Measurements from ENCODE around the gene BRMS1. TPM values are rescaled to one million over a fixed set of nuclear protein-coding genes. Genes with fewer than 3 reads are reported as not detected.
A peak's percentile ranks its signal among the peaks of the same experiment; 100 is the strongest.

The BRMS1 gene
- total RNA-seq, 2 donors from 2014 or later: 21.6 to 41.7 TPM

GRCh38 chr11:66297610-66298009, 47.3 kb downstream of the BRMS1 start:
- Mint-ChIP-seq H3K36me3 (ENCODE audit: low read depth) (no peaks in the 10 kb centered on the region), H3K4me1 (no peaks in the 10 kb centered on the region), H3K27me3 (peaks cover 8% of the 10 kb centered on the region), H3K27ac (no peak overlapping the region), H3K4me3 (no peak overlapping the region), H3K9me3 (no peaks in the 10 kb centered on the region)
- ATAC-seq (replicated peaks): no peak

GRCh38 chr11:66294626-66295620, 50.0 kb downstream of the BRMS1 start:
- peaks cover 10% of the 10 kb centered on the region for H3K27me3 Mint-ChIP-seq
- no peaks in the 10 kb centered on the region for H3K36me3 Mint-ChIP-seq (ENCODE audit: low read depth)
- no peaks in the 10 kb centered on the region for H3K9me3 Mint-ChIP-seq
- peaks cover 8% of the 10 kb centered on the region for H3K4me1 Mint-ChIP-seq
- no peak overlapping the region for H3K27ac Mint-ChIP-seq
- no peak for ATAC-seq (replicated peaks)
- H3K4me3 Mint-ChIP-seq: no peak overlapping the region

- peaks cover 8% of the 10 kb centered on the region for H3K4me1 Mint-ChIP-seq
- H3K27ac Mint-ChIP-seq: no peak overlapping the region
- ATAC-seq (replicated peaks): no peak
- H3K36me3 Mint-ChIP-seq (ENCODE audit: low read depth): no peaks in the 10 kb centered on the region
- H3K27me3 Mint-ChIP-seq: peaks cover 10% of the 10 kb centered on the region
- H3K9me3 Mint-ChIP-seq: no peaks in the 10 kb centered on the region
- H3K4me3 Mint-ChIP-seq: no peak overlapping the region
These were observed 50.9 kb downstream of the BRMS1 start for GRCh38 chr11:66293777-66294625.

GRCh38 chr11:66293352-66293751, 51.6 kb downstream of the BRMS1 start:
- no peaks in the 10 kb centered on the region for H3K9me3 Mint-ChIP-seq
- no peak overlapping the region for H3K27ac Mint-ChIP-seq
- ATAC-seq (replicated peaks): no peak
- no peaks in the 10 kb centered on the region for H3K36me3 Mint-ChIP-seq (ENCODE audit: low read depth)
- H3K27me3 Mint-ChIP-seq: peaks cover 10% of the 10 kb centered on the region
- no peak overlapping the region for H3K4me3 Mint-ChIP-seq
- peaks cover 8% of the 10 kb centered on the region for H3K4me1 Mint-ChIP-seq

GRCh38 chr11:66292543-66293332, 52.2 kb downstream of the BRMS1 start:
- Mint-ChIP-seq H3K9me3 (no peaks in the 10 kb centered on the region), H3K36me3 (ENCODE audit: low read depth) (no peaks in the 10 kb centered on the region), H3K27me3 (peaks cover 10% of the 10 kb centered on the region), H3K4me3 (peak overlapping the region; percentile 35), H3K4me1 (peaks cover 8% of the 10 kb centered on the region), H3K27ac (no peak overlapping the region)
- no peak for ATAC-seq (replicated peaks)

GRCh38 chr11:66291706-66292542, 53.0 kb downstream of the BRMS1 start, which contains the start of gene TMEM151A:
Gene TMEM151A (plus strand): TSS chr11:66291894. CDS start chr11:66292014, 120 bp downstream.
- Mint-ChIP-seq H3K27me3 (peaks cover 10% of the 10 kb centered on the region), H3K4me3 (peak within 1 kb of the TSS; percentile 92)
- ATAC-seq (replicated peaks): no peak

GRCh38 chr11:66291303-66291705, 53.6 kb downstream of the BRMS1 start:
- no peaks in the 10 kb centered on the region for H3K9me3 Mint-ChIP-seq
- H3K36me3 Mint-ChIP-seq (ENCODE audit: low read depth): no peaks in the 10 kb centered on the region
- ATAC-seq (replicated peaks): no peak
- H3K27ac Mint-ChIP-seq: no peak overlapping the region
- peaks cover 10% of the 10 kb centered on the region for H3K27me3 Mint-ChIP-seq
- H3K4me1 Mint-ChIP-seq: peaks cover 8% of the 10 kb centered on the region
- peak overlapping the region; percentile 92 for H3K4me3 Mint-ChIP-seq

More at GRCh38 chr11:66291706-66292542, 53.0 kb downstream of the BRMS1 start, which contains the start of gene TMEM151A:
- H3K27ac Mint-ChIP-seq: peak within 1 kb of the TSS; percentile 96
- no peaks in the 10 kb centered on the region for H3K36me3 Mint-ChIP-seq (ENCODE audit: low read depth)
- H3K4me1 Mint-ChIP-seq: peaks cover 8% of the 10 kb centered on the region
- no peaks in the 10 kb centered on the region for H3K9me3 Mint-ChIP-seq

GRCh38 chr11:66290330-66290621, 54.6 kb downstream of the BRMS1 start:
- no peak for ATAC-seq (replicated peaks)
- H3K27me3 Mint-ChIP-seq: peaks cover 10% of the 10 kb centered on the region
- peaks cover 8% of the 10 kb centered on the region for H3K4me1 Mint-ChIP-seq
- peak overlapping the region; percentile 92 for H3K4me3 Mint-ChIP-seq
- H3K27ac Mint-ChIP-seq: peak overlapping the region; percentile 96
- no peaks in the 10 kb centered on the region for H3K9me3 Mint-ChIP-seq
- H3K36me3 Mint-ChIP-seq (ENCODE audit: low read depth): no peaks in the 10 kb centered on the region

- peaks cover 10% of the 10 kb centered on the region for H3K27me3 Mint-ChIP-seq
- H3K36me3 Mint-ChIP-seq (ENCODE audit: low read depth): no peaks in the 10 kb centered on the region
- no peaks in the 10 kb centered on the region for H3K9me3 Mint-ChIP-seq
- H3K4me3 Mint-ChIP-seq: peak overlapping the region; percentile 92
- H3K27ac Mint-ChIP-seq: peak overlapping the region; percentile 96
- H3K4me1 Mint-ChIP-seq: peaks cover 8% of the 10 kb centered on the region
- ATAC-seq (replicated peaks): peak; percentile 73
These were observed 55.2 kb downstream of the BRMS1 start for GRCh38 chr11:66289548-66290329.

- Mint-ChIP-seq H3K27me3 (peaks cover 10% of the 10 kb centered on the region), H3K27ac (peak within 1 kb of the TSS; percentile 96), H3K4me3 (peak within 1 kb of the TSS; percentile 92), H3K36me3 (ENCODE audit: low read depth) (no peaks in the 10 kb centered on the region), H3K9me3 (no peaks in the 10 kb centered on the region), H3K4me1 (peaks cover 8% of the 10 kb centered on the region)
- ATAC-seq (replicated peaks): peak; percentile 96
These were observed 56.0 kb downstream of the BRMS1 start, which contains the start of gene YIF1A for GRCh38 chr11:66288671-66289547. Gene YIF1A (minus strand): TSS chr11:66289143. CDS start chr11:66288985, 158 bp downstream.

GRCh38 chr11:66287889-66288670, 56.8 kb downstream of the BRMS1 start:
- Mint-ChIP-seq H3K27me3 (peaks cover 6% of the 10 kb centered on the region), H3K9me3 (no peaks in the 10 kb centered on the region), H3K36me3 (ENCODE audit: low read depth) (no peaks in the 10 kb centered on the region), H3K4me1 (peaks cover 8% of the 10 kb centered on the region), H3K27ac (peak overlapping the region; percentile 96), H3K4me3 (peak overlapping the region; percentile 92)
- ATAC-seq (replicated peaks): no peak

Data from activated T-helper 17 cell treated with anti-CD3 and anti-CD28 coated beads, Interleukin-2, amount 50 U/mL, for 72 hours (primary cell).